ENCODE results near the gene ZNF668.

- TF ChIP-seq POLR2A (IDR thresholded peaks at IDR 0.05) (peak; percentile 65 to 66), CTCF (IDR thresholded peaks at IDR 0.05) (no peak)
These were observed 34.2 kb upstream of the ZNF668 start, which contains the start of gene BCKDK for GRCh38 chr16:31108035-31108793.
